ENCODE data around the gene COPZ1. TPM values are rescaled to one million over a fixed set of nuclear protein-coding genes. Genes with fewer than 3 reads are reported as not detected.
A peak's percentile ranks its signal among the peaks of the same experiment; 100 is the strongest.
"Not testable (repeated sequence)": the region's sequence is repeated elsewhere in the genome, so short reads cannot be mapped to it uniquely, and the experiment has no call there.

Gene COPZ1
- total RNA-seq, 1 donor from 2014 or later: 196 TPM

DNA sequence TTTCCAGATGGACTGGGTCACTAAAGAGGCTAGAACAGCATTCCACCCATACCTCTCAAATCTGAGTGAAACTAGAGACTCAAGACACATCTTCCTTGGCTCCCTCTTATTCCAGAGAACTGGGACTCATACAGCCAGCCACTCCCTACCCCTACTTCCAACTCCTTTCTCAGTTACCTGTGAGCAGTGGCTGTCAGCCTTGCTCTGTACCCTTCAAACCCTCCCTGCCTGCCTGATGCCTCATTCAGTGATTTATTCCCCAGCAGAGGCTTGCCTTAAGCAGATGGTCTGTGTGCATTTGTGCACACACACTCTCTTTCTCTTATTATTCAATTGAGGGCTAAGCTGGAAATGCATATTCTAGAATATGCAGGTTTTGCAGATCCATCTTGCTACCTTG lies 24.7 kb downstream of the COPZ1 start:
- Mint-ChIP-seq H3K36me3 (peaks cover 38% of the 10 kb centered on the region), H3K9me3 (no peaks in the 10 kb centered on the region), H3K27ac (peak overlapping the region; percentile 76), H3K4me3 (peak overlapping the region; percentile 25), H3K4me1 (ENCODE audit: unreplicated experiment) (peaks cover 53% of the 10 kb centered on the region), H3K27me3 (no peaks in the 10 kb centered on the region)
- no peak for TF ChIP-seq CTCF (conservative IDR thresholded peaks at IDR 0.05)
- no peak for DNase-seq (ENCODE audit: extremely low spot score, unreplicated experiment)

DNA sequence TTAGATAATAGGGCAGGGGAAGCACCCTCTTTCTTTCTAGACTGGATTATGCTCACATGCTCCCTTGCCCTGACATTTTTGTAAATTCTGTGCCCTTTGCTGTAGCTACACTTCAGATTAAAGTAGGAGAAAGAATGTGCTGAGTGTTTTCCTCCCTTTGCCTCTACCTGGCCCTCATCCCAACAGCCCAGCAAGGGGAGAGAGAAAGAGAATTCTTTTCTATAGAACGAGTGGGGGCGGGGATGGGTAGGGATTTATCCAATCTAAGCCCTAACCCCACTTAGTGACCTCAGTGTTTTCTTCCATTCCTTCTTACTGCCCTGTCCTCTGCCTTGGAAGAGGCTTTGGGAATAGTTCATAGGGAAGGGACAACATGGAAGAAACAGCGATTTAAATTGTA lies 25.8 kb downstream of the COPZ1 start:
- peaks cover 64% of the 10 kb centered on the region for H3K4me1 Mint-ChIP-seq (ENCODE audit: unreplicated experiment)
- H3K27ac Mint-ChIP-seq: peak overlapping the region; percentile 84
- DNase-seq (ENCODE audit: extremely low spot score, unreplicated experiment): no peak
- TF ChIP-seq CTCF (conservative IDR thresholded peaks at IDR 0.05): no peak
- peak overlapping the region; percentile 32 for H3K4me3 Mint-ChIP-seq
- H3K27me3 Mint-ChIP-seq: no peaks in the 10 kb centered on the region
- H3K36me3 Mint-ChIP-seq: peaks cover 32% of the 10 kb centered on the region
- no peaks in the 10 kb centered on the region for H3K9me3 Mint-ChIP-seq

DNA sequence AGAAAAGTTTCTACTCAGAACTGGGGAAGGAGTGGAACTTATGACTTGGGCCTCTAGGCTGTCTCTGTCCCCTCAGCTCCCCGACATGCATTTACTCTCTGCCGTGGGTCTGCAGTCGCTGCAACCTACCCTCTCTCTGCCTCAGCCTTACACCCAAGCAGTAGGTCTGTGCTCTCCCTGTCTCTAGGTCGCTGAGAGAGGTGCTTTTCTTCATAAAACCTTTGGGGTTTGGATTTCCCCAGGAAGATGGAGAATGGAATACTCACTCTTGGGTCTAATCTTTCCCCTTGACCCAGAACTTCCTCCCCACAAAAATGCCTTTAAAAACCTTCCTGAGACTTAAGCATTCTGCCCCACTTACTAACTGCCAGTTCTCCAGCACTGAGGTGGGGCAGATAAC lies 26.4 kb downstream of the COPZ1 start:
- TF ChIP-seq CTCF (conservative IDR thresholded peaks at IDR 0.05): no peak
- Mint-ChIP-seq H3K27ac (peak overlapping the region; percentile 84), H3K4me1 (ENCODE audit: unreplicated experiment) (peaks cover 70% of the 10 kb centered on the region), H3K36me3 (peaks cover 32% of the 10 kb centered on the region), H3K9me3 (no peaks in the 10 kb centered on the region), H3K27me3 (no peaks in the 10 kb centered on the region), H3K4me3 (peak overlapping the region; percentile 84)
- DNase-seq (ENCODE audit: extremely low spot score, unreplicated experiment): no peak

DNA sequence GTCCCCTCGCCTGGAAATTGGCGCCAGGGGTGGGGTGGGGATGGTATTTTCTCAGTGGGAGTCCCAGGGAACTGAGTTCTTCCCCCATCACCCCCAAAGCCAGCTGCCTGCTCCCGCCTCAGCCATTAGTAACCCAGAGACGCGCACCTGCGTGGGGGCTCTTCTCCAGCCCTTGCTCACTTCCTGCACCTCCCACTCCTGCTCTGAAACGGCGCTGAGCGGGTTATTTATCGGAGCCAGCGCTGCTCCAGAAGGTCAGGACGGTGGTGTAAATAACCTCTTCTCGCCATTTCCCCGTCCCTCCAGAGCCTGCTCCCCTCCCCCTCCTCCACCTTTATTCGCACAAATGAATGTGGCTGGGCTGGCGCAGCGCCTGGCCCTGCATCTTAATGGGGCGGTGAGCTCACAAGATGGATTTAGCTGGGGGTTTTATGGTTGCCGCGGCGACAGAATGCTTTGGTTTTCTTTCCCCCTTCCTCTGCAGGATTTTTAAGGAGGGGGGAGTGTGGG lies 27.1 kb downstream of the COPZ1 start:
- Mint-ChIP-seq H3K27me3 (no peaks in the 10 kb centered on the region), H3K36me3 (peaks cover 27% of the 10 kb centered on the region), H3K27ac (peak overlapping the region; percentile 84), H3K4me1 (ENCODE audit: unreplicated experiment) (peaks cover 73% of the 10 kb centered on the region), H3K4me3 (peak overlapping the region; percentile 84), H3K9me3 (no peaks in the 10 kb centered on the region)
- no peak for DNase-seq (ENCODE audit: extremely low spot score, unreplicated experiment)
- no peak for TF ChIP-seq CTCF (conservative IDR thresholded peaks at IDR 0.05)

GRCh38 chr12:54352891-54353874 lies 28.3 kb downstream of the COPZ1 start:
- DNase-seq (ENCODE audit: extremely low spot score, unreplicated experiment): no peak
- TF ChIP-seq CTCF (conservative IDR thresholded peaks at IDR 0.05): no peak
- peak overlapping the region; percentile 84 for H3K27ac Mint-ChIP-seq
- H3K4me3 Mint-ChIP-seq: peak overlapping the region; percentile 84
- H3K4me1 Mint-ChIP-seq (ENCODE audit: unreplicated experiment): peaks cover 77% of the 10 kb centered on the region
- no peaks in the 10 kb centered on the region for H3K9me3 Mint-ChIP-seq
- no peaks in the 10 kb centered on the region for H3K27me3 Mint-ChIP-seq
- H3K36me3 Mint-ChIP-seq: peaks cover 19% of the 10 kb centered on the region

DNA sequence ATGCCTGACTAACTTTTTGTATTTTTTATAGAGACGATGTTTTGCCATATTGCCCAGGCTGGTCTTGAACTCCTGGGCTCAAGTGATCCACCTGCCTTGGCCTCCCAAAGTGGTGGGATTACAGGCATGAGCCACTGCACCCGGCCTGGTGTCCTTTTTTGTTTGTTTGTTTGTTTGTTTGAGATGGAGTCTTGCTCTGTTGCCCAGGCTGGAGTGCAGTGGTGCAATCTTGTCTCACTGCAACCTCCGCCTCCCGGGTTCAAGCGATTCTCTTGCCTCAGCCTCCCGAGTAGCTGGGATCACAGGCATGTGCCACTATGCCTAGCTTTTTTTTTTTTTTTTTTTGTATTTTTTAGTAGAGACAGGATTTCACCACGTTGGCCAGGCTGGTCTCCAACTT lies 29.3 kb downstream of the COPZ1 start:
- H3K36me3 Mint-ChIP-seq: peaks cover 14% of the 10 kb centered on the region
- not testable (repeated sequence) for H3K9me3 Mint-ChIP-seq; DNase-seq (ENCODE audit: extremely low spot score, unreplicated experiment); H3K27me3 Mint-ChIP-seq; H3K4me3 Mint-ChIP-seq
- peak overlapping the region; percentile 84 for H3K27ac Mint-ChIP-seq
- peaks cover 73% of the 10 kb centered on the region for H3K4me1 Mint-ChIP-seq (ENCODE audit: unreplicated experiment)
